H9 (cell line): Measurements from ENCODE around the gene MRPL1. TPM values are rescaled to one million over a fixed set of nuclear protein-coding genes. Genes with fewer than 3 reads are reported as not detected.

ENCODE experiments used
- DNase-seq: peaks from one replicate; pipeline ENCODE4 v3.0.0-alpha.2; 2017
- H2AFZ ChIP-seq: one replicate; pipeline ENCODE4 v1.6.1; 2013; ENCODE audit warnings: mild to moderate bottlenecking, low read length, control low read depth, moderate library complexity
- H2AK5ac ChIP-seq: 2 replicates; pipeline ENCODE4 v1.6.1; 2013; ENCODE audit warnings: low read length, control low read depth, mixed read lengths; ENCODE audit not compliant: insufficient read length
- H2BK120ac ChIP-seq: one replicate; pipeline ENCODE4 v1.6.1; 2013; ENCODE audit warnings: low read depth, mild to moderate bottlenecking, low read length, control low read depth, inconsistent platforms; ENCODE audit not compliant: poor library complexity, severe bottlenecking
- H2BK12ac ChIP-seq: 2 replicates; pipeline ENCODE4 v1.6.1; 2013; ENCODE audit warnings: low read length, control low read depth, mixed read lengths, low read depth; ENCODE audit not compliant: insufficient read length
- H2BK15ac ChIP-seq: 2 replicates; pipeline ENCODE4 v1.6.1; 2013; ENCODE audit warnings: low read depth, low read length, control low read depth
- H2BK20ac ChIP-seq: one replicate; pipeline ENCODE4 v1.6.1; 2013; ENCODE audit warnings: low read depth, mild to moderate bottlenecking, low read length, control low read depth, inconsistent platforms; ENCODE audit not compliant: poor library complexity, severe bottlenecking
- H2BK5ac ChIP-seq: 2 replicates; pipeline ENCODE4 v1.6.1; 2013; ENCODE audit warnings: low read length, control low read depth, mixed read lengths; ENCODE audit not compliant: insufficient read length
- H3K14ac ChIP-seq: 2 replicates; pipeline ENCODE4 v1.6.1; 2013; ENCODE audit warnings: low read length, control low read depth; ENCODE audit not compliant: insufficient read depth
- H3K18ac ChIP-seq: 2 replicates; pipeline ENCODE4 v1.6.1; 2013; ENCODE audit warnings: low read depth, mild to moderate bottlenecking, mixed read lengths, low read length, control low read depth; ENCODE audit not compliant: insufficient read length
- H3K23ac ChIP-seq: 2 replicates; pipeline ENCODE4 v1.6.1; 2013; ENCODE audit warnings: low read length, control low read depth, mixed read lengths, low read depth; ENCODE audit not compliant: insufficient read length
- H3K23me2 ChIP-seq: 2 replicates; pipeline ENCODE4 v1.6.1; 2013; ENCODE audit warnings: low read depth, mild to moderate bottlenecking, mixed read lengths, low read length, control low read depth; ENCODE audit not compliant: insufficient read length, poor library complexity, severe bottlenecking
- H3K27ac ChIP-seq: 2 replicates; pipeline ENCODE4 v1.5.1; 2013; ENCODE audit warnings: low read length, control low read depth, mixed read lengths, low read depth; ENCODE audit not compliant: insufficient read length
- H3K27me3 ChIP-seq: 2 replicates; pipeline ENCODE4 v1.6.1; 2013; ENCODE audit warnings: low read length, control low read depth, inconsistent platforms; ENCODE audit not compliant: insufficient read depth
- H3K4ac ChIP-seq: 2 replicates; pipeline ENCODE4 v1.6.1; 2013; ENCODE audit warnings: low read depth, mild to moderate bottlenecking, control low read depth, inconsistent platforms, low read length, moderate library complexity
- H3K4me1 ChIP-seq: 2 replicates; pipeline ENCODE4 v1.6.1; 2013; ENCODE audit warnings: low read length, control low read depth, inconsistent platforms; ENCODE audit not compliant: insufficient read depth
- H3K4me2 ChIP-seq: 2 replicates; pipeline ENCODE4 v1.6.1; 2013; ENCODE audit warnings: low read length, control low read depth, mixed read lengths; ENCODE audit not compliant: insufficient read length, insufficient read depth
- H3K56ac ChIP-seq: 2 replicates; pipeline ENCODE4 v1.6.1; 2013; ENCODE audit warnings: low read depth, mild to moderate bottlenecking, mixed read lengths, low read length, control low read depth; ENCODE audit not compliant: insufficient read length
- H3K79me1 ChIP-seq: 2 replicates; pipeline ENCODE4 v1.6.1; 2013; ENCODE audit warnings: low read depth, mild to moderate bottlenecking, moderate library complexity, low read length, control low read depth, inconsistent platforms; ENCODE audit not compliant: insufficient read depth, poor library complexity, severe bottlenecking
- H3K79me2 ChIP-seq: 2 replicates; pipeline ENCODE4 v1.6.1; 2013; ENCODE audit warnings: low read length, control low read depth, inconsistent platforms; ENCODE audit not compliant: insufficient read depth
- H3K9ac ChIP-seq: 2 replicates; pipeline ENCODE4 v1.6.1; 2013; ENCODE audit warnings: low read length, control low read depth, mixed read lengths; ENCODE audit not compliant: insufficient read length; ENCODE audit errors: extremely low read depth
- H3K9me3 ChIP-seq: one replicate; pipeline ENCODE4 v1.6.1; 2013; ENCODE audit warnings: low read depth, low read length, inconsistent platforms; ENCODE audit not compliant: control insufficient read depth
- H3T11ph ChIP-seq: one replicate; pipeline ENCODE4 v1.6.1; 2013; ENCODE audit warnings: mild to moderate bottlenecking, low read length, control low read depth, inconsistent platforms
- H4K20me1 ChIP-seq: one replicate; pipeline ENCODE4 v1.6.1; 2013; ENCODE audit not compliant: control insufficient read depth, insufficient read length, insufficient read depth
- H4K5ac ChIP-seq: 2 replicates; pipeline ENCODE4 v1.6.1; 2013; ENCODE audit warnings: low read depth, mild to moderate bottlenecking, mixed read lengths, low read length, control low read depth; ENCODE audit not compliant: insufficient read length
- H4K8ac ChIP-seq: replicated peaks from 2 replicates; pipeline ENCODE4 v1.6.1; 2013; ENCODE audit warnings: low read length, control low read depth, mixed read lengths, low read depth; ENCODE audit not compliant: insufficient read length
- H4K91ac ChIP-seq: 2 replicates; pipeline ENCODE4 v1.6.1; 2013; ENCODE audit warnings: low read depth, mild to moderate bottlenecking, moderate library complexity, mixed read lengths, low read length, control low read depth; ENCODE audit not compliant: insufficient read length
- H3K27ac Mint-ChIP-seq, 3 experiments: 2 replicates in 2 of 3; 3 replicates in 1 of 3; pipeline ENCODE4 v1.8.0; 2020 to 2021; ENCODE audit warnings: mixed read lengths in 3 of 3, mild to moderate bottlenecking in 1 of 3, moderate library complexity in 1 of 3
- H3K27me3 Mint-ChIP-seq: 2 replicates; pipeline ENCODE4 v1.8.0; 2021; ENCODE audit warnings: low read depth, mild to moderate bottlenecking, moderate library complexity, mixed read lengths
- H3K36me3 Mint-ChIP-seq, 3 experiments: 2 replicates in 2 of 3; 3 replicates in 1 of 3; pipeline ENCODE4 v1.8.0; 2020 to 2021; ENCODE audit warnings: low read depth in 3 of 3, mixed read lengths in 3 of 3; ENCODE audit not compliant: insufficient read depth in 1 of 3
- H3K4me1 Mint-ChIP-seq, 2 experiments: 2 replicates each; pipeline ENCODE4 v1.8.0; 2020; ENCODE audit warnings: mixed read lengths in 2 of 2
- H3K4me3 Mint-ChIP-seq, 2 experiments: 2 replicates in 1 of 2; 3 replicates in 1 of 2; pipeline ENCODE4 v1.8.0; 2020 to 2021; ENCODE audit warnings: mild to moderate bottlenecking in 2 of 2, mixed read lengths in 2 of 2, moderate library complexity in 1 of 2
- H3K9me3 Mint-ChIP-seq, 2 experiments: 2 replicates in 1 of 2; 3 replicates in 1 of 2; pipeline ENCODE4 v1.8.0; 2020; ENCODE audit warnings: mild to moderate bottlenecking in 2 of 2, mixed read lengths in 2 of 2, moderate library complexity in 1 of 2
- WGBS: extraction: QIAGEN DNeasy Blood & Tissue Kit; methylation state at CpG from one replicate; pipeline ENCODE4 v1.1.7; 2013; ENCODE audit warnings: missing lambda C conversion rate, low lambda C conversion rate, mixed read lengths; ENCODE audit not compliant: insufficient read length; ENCODE audit errors: extremely low coverage; 5-methylcytosine and 5-hydroxymethylcytosine counted together
- total RNA-seq: library from RNA; stranded (reverse); gene quantifications from 2 replicates; pipeline ENCODE4 v1.2.1, GENCODE V29; 2021
- TF ChIP-seq, protein P1 (sequence below): fragments of 200-600 bp; sonication (generic); conservative IDR thresholded peaks from 3 replicates; pipeline ENCODE4 v1.8.0; 2021; ENCODE audit warnings: antibody characterized with exemption, mild to moderate bottlenecking

The MRPL1 gene
- total RNA-seq, 1 experiment from 2014 or later, result 39.0 TPM

DNA sequence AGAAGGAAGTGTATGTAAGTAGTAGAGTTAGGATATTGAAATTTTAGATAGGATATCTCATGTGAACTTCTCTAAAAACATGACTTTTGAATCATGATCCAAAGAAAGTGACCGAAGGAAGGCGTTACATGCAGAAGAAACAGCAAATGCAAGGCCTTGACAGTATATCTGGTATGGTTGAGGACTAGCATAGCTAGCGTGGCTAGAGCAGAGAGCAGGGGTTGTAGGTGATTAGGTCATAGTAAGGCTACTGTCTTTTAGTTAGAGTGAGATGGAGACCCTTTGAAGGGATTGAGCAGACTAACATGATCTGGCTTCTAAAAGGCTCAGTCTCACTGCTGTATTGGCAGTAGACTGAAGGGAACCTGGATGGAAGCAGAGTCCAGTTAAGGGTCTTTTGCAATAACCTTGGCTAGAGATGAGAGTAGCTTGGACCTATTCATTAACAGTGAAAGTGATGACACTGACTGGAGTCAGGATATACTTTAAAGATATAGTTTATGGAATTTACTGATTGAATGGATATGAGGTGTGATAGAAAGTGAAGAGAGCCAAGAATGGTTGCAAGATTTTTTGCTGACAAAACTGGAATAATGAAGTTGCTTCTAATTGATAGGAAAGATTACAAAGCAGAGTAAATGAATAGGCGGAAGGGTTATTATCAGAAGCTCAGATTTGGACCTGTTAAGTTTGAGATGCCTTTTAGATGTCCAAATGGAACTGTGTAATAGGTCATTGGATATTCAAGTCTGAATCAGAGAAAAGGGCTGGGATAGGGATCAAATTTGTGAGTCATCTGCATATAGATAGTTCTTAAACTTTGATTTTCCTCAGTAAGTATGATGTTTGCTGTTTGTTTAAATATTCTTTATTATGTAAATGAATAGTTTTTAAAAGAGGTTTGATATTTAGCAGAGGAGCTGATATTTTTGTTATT is 59.8 kb downstream of the MRPL1 start:
- no peak overlapping the region for H3K56ac ChIP-seq
- H2BK20ac ChIP-seq, result no peak overlapping the region
- Mint-ChIP-seq H3K27me3 (no peaks in the 10 kb centered on the region), H3K36me3 (peaks cover 8 to 9% (median 9%) of the 10 kb centered on the region in 3 experiments), H3K4me3 (no peak overlapping the region), H3K27ac (no peak overlapping the region), H3K9me3 (peaks cover 2 to 3% of the 10 kb centered on the region in 2 experiments; a peak in 1 of 5 replicates), H3K4me1 (peaks cover 5 to 6% of the 10 kb centered on the region in 2 experiments; a peak in 3 of 4 replicates)
- no peak overlapping the region for H3K4me2 ChIP-seq
- H3K27ac ChIP-seq, result no peak overlapping the region
- no peak overlapping the region for H4K91ac ChIP-seq
- H2BK120ac ChIP-seq, result no peak overlapping the region
- no peaks in the 10 kb centered on the region for H3K23me2 ChIP-seq
- no peak overlapping the region for H3K9ac ChIP-seq
- no CpG with 5 or more reads among the region's 4 CpGs for WGBS
- no peak overlapping the region for H2AK5ac ChIP-seq
- no peak overlapping the region for H3K14ac ChIP-seq
- no peak overlapping the region for H2BK12ac ChIP-seq
- H3K18ac ChIP-seq, result no peak overlapping the region
- H3K9me3 ChIP-seq, result no peaks in the 10 kb centered on the region
- H2BK15ac ChIP-seq, result no peak overlapping the region
- no peak overlapping the region for H4K8ac ChIP-seq
- no peak overlapping the region for H2AFZ ChIP-seq
- H3K79me2 ChIP-seq, result no peaks in the 10 kb centered on the region
- TF ChIP-seq, protein P1, sequence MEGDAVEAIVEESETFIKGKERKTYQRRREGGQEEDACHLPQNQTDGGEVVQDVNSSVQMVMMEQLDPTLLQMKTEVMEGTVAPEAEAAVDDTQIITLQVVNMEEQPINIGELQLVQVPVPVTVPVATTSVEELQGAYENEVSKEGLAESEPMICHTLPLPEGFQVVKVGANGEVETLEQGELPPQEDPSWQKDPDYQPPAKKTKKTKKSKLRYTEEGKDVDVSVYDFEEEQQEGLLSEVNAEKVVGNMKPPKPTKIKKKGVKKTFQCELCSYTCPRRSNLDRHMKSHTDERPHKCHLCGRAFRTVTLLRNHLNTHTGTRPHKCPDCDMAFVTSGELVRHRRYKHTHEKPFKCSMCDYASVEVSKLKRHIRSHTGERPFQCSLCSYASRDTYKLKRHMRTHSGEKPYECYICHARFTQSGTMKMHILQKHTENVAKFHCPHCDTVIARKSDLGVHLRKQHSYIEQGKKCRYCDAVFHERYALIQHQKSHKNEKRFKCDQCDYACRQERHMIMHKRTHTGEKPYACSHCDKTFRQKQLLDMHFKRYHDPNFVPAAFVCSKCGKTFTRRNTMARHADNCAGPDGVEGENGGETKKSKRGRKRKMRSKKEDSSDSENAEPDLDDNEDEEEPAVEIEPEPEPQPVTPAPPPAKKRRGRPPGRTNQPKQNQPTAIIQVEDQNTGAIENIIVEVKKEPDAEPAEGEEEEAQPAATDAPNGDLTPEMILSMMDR, result no peak
- no peaks in the 10 kb centered on the region for H3K4me1 ChIP-seq
- no peak for DNase-seq
- H3K23ac ChIP-seq, result no peak overlapping the region
- H3T11ph ChIP-seq, result no peak overlapping the region
- no peak overlapping the region for H2BK5ac ChIP-seq
- H3K4ac ChIP-seq, result no peak overlapping the region
- no peak overlapping the region for H4K5ac ChIP-seq
- no peaks in the 10 kb centered on the region for H3K27me3 ChIP-seq
- no peaks in the 10 kb centered on the region for H4K20me1 ChIP-seq
- H3K79me1 ChIP-seq, result no peaks in the 10 kb centered on the region
